T-helper 2 cell treated with Interferon-gamma antibody and Interleukin-4, amounts not matched to agents 5 μg/mL and 100 μg/mL, for 36 hours (primary cell): ENCODE data around the gene LAMC2.

Source experiments
- DNase-seq: peaks from one replicate; pipeline ENCODE4 v3.0.0; 2021; ENCODE audit warnings: low spot score
- H3K27ac Mint-ChIP-seq: one replicate; pipeline ENCODE4 v1.8.0; 2021; ENCODE audit warnings: mild to moderate bottlenecking, mixed read lengths
- H3K27me3 Mint-ChIP-seq: one replicate; pipeline ENCODE4 v1.8.0; 2021; ENCODE audit warnings: low read depth, mixed read lengths
- H3K36me3 Mint-ChIP-seq: one replicate; pipeline ENCODE4 v1.8.0; 2021; ENCODE audit warnings: low read depth, mixed read lengths
- H3K4me1 Mint-ChIP-seq: one replicate; pipeline ENCODE4 v1.8.0; 2021; ENCODE audit warnings: low read depth, mixed read lengths
- H3K4me3 Mint-ChIP-seq: one replicate; pipeline ENCODE4 v1.8.0; 2022; ENCODE audit warnings: mild to moderate bottlenecking, moderate library complexity, mixed read lengths
- H3K9me3 Mint-ChIP-seq: one replicate; pipeline ENCODE4 v1.8.0; 2021; ENCODE audit warnings: mixed read lengths

LAMC2 gene

DNA sequence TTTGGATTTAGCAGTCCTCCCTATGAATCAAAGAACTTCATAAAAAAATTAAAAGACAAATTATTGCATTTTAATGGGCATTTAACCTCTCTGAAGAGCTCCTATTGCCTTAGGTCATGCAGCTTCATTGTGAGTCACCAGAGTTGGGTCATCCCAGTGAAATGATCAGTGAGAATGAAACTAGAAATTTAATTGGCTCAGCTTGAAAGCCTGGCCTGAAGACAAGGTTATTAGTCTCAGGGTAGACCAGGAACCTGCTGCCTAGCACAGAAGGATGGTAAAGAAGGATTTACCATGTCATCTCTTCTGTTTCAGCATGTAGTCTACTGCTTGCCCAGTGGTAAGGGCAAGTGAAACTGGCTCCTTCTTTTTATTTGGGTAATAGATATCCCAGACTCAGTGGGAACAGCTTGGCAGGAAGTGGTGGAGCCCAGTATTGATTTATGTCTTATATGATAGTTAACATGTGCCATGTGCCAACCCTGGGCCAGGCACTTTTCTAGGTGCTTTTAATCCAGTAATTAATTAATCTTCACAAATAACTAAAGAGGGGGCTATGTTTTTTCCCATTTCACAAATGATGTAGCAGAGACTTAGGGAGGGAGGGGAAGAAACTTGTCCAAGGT is 23.6 kb downstream of the LAMC2 start:
- DNase-seq, result no peak
- no peaks in the 10 kb centered on the region for H3K9me3 Mint-ChIP-seq
- peaks cover 26% of the 10 kb centered on the region for H3K27me3 Mint-ChIP-seq
- H3K4me1 Mint-ChIP-seq, result no peaks in the 10 kb centered on the region
- H3K27ac Mint-ChIP-seq, result no peak overlapping the region
- no peak overlapping the region for H3K4me3 Mint-ChIP-seq
- no peaks in the 10 kb centered on the region for H3K36me3 Mint-ChIP-seq

DNA sequence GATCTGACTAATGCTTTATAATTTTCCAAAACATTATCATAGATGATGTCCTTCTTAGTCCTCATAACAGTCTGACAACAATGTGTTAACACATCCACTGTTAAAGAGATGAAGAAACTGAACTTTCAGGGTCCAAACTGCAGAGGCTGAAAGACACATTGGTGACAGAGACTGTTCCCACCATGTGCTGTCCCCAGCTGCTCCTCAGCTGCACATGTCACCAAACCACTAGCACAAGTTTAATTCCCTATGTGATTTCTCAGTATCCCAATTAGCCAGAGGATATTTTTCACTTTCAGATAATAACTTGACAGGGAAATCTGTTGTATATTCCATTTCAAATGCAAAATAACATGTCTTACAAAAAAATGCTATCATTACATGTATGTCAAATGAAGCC is 24.6 kb downstream of the LAMC2 start:
- Mint-ChIP-seq H3K27ac (no peak overlapping the region), H3K27me3 (peaks cover 23% of the 10 kb centered on the region), H3K4me1 (no peaks in the 10 kb centered on the region), H3K4me3 (no peak overlapping the region), H3K9me3 (no peaks in the 10 kb centered on the region), H3K36me3 (no peaks in the 10 kb centered on the region)
- DNase-seq, result no peak

DNA sequence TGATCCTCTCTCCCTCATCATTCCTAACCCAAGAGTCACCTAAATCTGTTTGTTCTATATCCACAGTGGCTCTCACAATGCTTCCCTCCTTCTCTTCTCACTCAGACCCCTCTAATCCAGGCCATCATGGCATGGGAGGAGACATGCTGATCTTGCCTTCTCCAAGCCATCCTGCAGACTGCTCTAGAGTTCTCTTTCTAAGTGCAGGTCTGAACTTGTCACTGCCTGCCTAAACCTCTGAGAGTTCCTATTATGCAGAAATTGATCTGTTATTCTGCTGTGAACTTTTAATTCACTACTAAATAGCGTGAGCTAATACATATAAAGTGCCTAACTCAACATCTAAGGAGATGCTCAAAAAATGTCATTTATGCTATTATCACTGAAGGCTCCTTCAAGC is 26.8 kb downstream of the LAMC2 start:
- H3K4me3 Mint-ChIP-seq, result no peak overlapping the region
- no peak for DNase-seq
- H3K27me3 Mint-ChIP-seq, result peaks cover 22% of the 10 kb centered on the region
- H3K27ac Mint-ChIP-seq, result no peak overlapping the region
- no peaks in the 10 kb centered on the region for H3K4me1 Mint-ChIP-seq
- H3K36me3 Mint-ChIP-seq, result no peaks in the 10 kb centered on the region
- no peaks in the 10 kb centered on the region for H3K9me3 Mint-ChIP-seq

DNA sequence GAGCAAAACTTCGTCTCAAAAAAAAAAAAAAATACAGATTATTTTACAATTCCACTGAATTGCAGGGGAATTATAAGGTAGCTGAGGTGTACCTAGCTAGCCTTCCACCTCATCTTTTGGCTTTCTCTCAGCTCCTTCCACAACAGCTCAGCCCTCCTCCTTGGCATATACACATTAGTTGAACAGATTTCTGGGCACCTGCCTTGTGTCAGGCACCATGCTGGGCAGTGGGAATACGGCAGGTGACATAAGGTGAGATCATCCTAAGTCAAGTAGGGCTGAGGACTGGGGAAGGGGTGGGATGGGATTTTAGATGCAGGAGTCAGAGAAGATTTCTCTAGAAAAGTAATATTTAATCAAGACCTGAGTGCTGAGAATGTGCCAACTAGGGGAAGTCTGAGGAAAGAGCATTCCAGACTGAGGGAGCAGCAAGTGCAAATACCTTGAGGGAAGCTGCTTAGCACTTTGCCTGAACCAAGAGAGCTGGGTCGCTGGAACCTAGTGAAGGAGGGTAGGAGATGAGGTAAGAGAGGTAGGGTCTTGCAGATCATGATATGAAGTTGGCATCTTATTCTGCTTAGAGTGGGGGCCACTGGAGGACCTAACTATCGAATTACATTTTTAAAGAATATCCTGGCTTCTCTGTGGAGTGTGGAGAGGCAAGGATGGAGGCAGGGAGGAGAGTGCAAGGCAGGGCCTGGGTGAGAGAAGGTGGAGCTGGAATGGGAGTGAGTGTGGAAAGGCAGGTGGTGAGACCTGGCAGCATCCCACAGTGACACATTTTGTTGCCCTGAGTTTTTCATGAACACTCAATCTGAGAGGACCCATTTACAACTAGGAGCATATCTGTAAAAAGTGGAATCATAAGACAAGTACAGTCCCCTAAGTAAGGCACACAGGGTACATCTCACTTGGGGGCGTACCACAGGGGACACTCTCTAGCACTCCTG is 28.2 kb downstream of the LAMC2 start:
- Mint-ChIP-seq H3K27ac (no peak overlapping the region), H3K4me1 (no peaks in the 10 kb centered on the region), H3K27me3 (peaks cover 21% of the 10 kb centered on the region), H3K4me3 (no peak overlapping the region), H3K9me3 (no peaks in the 10 kb centered on the region), H3K36me3 (no peaks in the 10 kb centered on the region)
- DNase-seq, result no peak

DNA sequence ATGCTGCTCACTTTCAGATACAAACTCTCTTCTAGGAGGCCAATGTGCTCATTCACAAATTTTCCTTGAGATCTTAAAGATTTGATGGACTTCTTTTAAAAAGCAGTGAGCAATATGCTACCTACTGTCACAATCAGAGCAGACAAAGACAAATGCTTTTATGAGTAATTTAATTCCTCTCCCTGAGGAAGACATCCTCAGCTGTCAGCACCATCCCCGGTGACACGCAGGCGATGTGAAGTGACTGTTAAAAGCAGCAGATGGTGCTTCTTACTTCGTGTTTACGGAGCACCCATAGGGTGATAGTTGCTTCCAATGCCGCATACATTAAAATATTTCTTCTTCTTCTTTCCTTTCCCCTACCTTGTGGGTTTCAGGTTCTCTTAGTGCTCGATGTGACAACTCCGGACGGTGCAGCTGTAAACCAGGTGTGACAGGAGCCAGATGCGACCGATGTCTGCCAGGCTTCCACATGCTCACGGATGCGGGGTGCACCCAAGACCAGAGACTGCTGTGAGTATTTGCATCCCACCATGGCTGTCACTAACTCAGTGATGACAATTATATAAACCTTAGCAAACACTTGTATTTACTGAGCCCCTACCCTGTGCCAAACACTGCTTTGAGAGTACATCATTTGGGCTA is 29.1 kb downstream of the LAMC2 start:
- Mint-ChIP-seq H3K4me1 (no peaks in the 10 kb centered on the region), H3K27me3 (peaks cover 21% of the 10 kb centered on the region), H3K9me3 (no peaks in the 10 kb centered on the region), H3K27ac (no peak overlapping the region), H3K36me3 (no peaks in the 10 kb centered on the region), H3K4me3 (no peak overlapping the region)
- no peak for DNase-seq

DNA sequence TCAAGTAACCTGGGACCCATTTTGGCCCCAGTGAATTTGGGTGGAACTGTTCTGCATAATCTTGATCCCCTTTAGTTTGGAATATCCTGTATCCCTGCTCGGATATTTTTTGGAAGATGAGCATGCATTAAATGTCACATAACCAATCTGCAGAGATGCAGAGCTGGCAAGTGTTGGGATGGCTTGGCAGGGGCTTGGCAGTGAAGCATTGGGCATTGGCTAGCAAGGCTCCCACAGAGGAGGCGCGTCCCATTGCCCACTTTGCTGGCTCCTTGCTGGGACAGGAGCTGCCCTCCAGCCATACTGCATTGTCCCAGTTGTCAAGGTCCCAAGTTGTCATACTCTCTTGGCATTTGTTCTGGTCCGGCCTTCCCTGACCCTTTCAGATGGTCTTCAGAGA is 29.9 kb downstream of the LAMC2 start:
- DNase-seq, result no peak
- Mint-ChIP-seq H3K36me3 (no peaks in the 10 kb centered on the region), H3K27ac (no peak overlapping the region), H3K9me3 (no peaks in the 10 kb centered on the region), H3K4me1 (no peaks in the 10 kb centered on the region), H3K4me3 (no peak overlapping the region), H3K27me3 (peaks cover 19% of the 10 kb centered on the region)

DNA sequence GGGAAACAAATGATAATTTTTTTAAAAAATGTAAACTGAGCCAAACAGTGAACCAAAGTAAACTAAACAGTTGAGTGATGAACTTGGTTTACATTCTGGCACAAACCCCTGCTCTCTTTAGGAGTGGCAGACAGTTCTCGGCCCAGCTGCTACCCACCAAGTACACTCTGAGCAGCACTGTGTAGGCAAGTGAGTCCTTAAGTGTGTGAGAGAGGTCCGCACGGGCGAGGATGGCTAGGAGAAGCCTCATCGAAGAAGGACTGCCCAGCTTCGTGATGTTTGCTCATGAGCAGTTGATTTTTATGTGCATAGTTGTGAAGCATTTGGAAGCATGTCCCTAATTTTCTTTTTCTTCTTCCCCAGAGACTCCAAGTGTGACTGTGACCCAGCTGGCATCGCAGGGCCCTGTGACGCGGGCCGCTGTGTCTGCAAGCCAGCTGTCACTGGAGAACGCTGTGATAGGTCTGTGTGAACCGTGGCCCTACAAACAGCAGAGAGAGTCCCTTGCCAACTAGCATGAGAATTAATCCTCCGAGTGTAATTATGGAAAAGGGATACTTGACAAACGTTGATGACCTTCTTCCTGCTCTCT is 32.1 kb downstream of the LAMC2 start:
- no peak for DNase-seq
- Mint-ChIP-seq H3K27me3 (peaks cover 9% of the 10 kb centered on the region), H3K9me3 (no peaks in the 10 kb centered on the region), H3K27ac (no peak overlapping the region), H3K4me1 (no peaks in the 10 kb centered on the region), H3K36me3 (no peaks in the 10 kb centered on the region), H3K4me3 (no peak overlapping the region)

DNA sequence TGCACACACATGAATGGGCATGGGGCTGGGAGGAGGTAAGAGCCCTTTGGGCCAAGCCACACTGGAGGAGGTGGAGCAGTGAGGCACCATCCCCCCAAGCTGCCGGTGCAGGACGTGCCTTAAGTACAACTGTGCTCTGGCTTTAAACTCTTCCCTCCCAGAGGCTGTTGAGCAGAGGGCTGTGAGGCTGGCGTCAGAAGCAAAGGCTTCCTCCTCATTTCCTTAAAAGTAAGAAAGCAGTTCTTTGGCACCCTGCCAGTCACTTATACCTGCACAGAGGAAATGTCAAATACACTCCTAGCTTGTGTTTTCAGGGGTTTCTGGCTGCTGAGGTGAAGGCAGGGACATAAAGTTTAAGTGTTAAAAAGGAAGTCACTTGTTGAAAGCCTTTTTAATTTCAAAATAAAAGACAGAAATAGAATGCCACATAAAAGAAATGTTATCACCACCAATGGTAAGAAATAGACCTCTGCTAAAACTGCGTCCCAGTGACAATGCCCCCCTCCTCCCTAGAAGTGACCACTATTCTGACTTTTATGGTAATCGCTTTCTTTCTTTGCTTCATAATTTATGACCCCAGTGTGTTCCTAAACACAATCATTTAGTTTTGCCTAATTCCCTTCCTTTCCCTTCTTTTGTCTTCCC is 33.0 kb downstream of the LAMC2 start:
- Mint-ChIP-seq H3K4me1 (no peaks in the 10 kb centered on the region), H3K36me3 (no peaks in the 10 kb centered on the region), H3K9me3 (no peaks in the 10 kb centered on the region), H3K27me3 (peaks cover 7% of the 10 kb centered on the region), H3K4me3 (no peak overlapping the region), H3K27ac (no peak overlapping the region)
- no peak for DNase-seq

DNA sequence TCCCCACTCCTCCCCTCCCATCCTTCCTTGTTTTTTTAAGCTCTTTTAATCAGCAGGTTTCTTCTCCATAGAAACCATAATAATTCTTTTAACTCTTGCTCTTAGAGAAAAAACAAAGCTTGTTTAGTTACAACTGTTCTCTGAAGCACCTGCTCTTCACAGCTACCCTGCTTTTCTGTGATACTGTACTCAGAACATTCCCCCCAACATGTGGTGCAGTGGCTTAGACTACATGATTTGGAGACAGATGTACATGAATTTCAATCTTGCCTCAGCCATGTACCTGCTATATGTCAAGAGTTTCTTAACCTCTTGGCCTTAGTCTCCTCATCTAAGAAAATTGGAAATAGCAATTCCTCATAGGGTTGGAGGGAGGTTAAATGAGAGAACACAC is 33.5 kb downstream of the LAMC2 start:
- H3K4me3 Mint-ChIP-seq, result no peak overlapping the region
- no peaks in the 10 kb centered on the region for H3K9me3 Mint-ChIP-seq
- no peaks in the 10 kb centered on the region for H3K36me3 Mint-ChIP-seq
- no peak for DNase-seq
- H3K4me1 Mint-ChIP-seq, result no peaks in the 10 kb centered on the region
- peaks cover 2% of the 10 kb centered on the region for H3K27me3 Mint-ChIP-seq
- H3K27ac Mint-ChIP-seq, result no peak overlapping the region

DNA sequence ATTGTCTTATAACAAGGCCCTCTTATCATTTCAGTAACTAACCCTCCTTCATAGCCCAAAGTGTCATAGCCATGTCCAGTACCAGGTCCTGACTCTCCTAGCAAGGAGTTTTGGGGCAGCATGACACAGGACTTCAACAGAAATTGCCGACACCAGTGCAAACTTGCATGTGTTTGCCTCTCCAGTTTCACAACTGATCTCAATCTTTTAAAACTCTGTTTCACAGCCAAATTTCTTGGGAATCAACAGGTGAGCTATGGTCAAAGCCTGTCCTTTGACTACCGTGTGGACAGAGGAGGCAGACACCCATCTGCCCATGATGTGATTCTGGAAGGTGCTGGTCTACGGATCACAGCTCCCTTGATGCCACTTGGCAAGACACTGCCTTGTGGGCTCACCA is 36.8 kb downstream of the LAMC2 start:
- Mint-ChIP-seq H3K9me3 (no peaks in the 10 kb centered on the region), H3K36me3 (no peaks in the 10 kb centered on the region), H3K27ac (no peak overlapping the region), H3K4me1 (peaks cover 5% of the 10 kb centered on the region), H3K4me3 (no peak overlapping the region), H3K27me3 (peaks cover 2% of the 10 kb centered on the region)
- DNase-seq, result no peak

DNA sequence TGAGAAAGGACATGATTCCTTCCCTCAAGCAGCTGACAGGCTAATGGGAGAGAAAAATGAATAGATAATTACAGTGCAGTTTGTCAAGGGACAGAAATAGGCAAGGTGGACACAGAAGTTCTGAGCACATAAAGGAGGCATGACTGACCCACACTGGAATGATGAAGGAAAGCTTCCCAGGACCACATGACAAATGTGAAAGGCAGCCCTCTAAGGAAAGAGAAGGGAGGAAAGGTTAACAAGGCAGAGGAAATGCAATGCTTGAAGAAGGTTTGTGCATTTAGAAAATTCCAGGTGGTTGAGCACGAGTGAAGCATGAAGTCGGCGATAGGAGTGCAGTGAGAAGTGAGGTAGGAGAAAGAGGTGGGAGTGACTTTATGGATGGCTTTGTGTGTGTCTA is 37.4 kb downstream of the LAMC2 start:
- no peaks in the 10 kb centered on the region for H3K9me3 Mint-ChIP-seq
- H3K36me3 Mint-ChIP-seq, result no peaks in the 10 kb centered on the region
- no peak overlapping the region for H3K27ac Mint-ChIP-seq
- H3K4me1 Mint-ChIP-seq, result peaks cover 5% of the 10 kb centered on the region
- no peak for DNase-seq
- peaks cover 2% of the 10 kb centered on the region for H3K27me3 Mint-ChIP-seq
- no peak overlapping the region for H3K4me3 Mint-ChIP-seq

DNA sequence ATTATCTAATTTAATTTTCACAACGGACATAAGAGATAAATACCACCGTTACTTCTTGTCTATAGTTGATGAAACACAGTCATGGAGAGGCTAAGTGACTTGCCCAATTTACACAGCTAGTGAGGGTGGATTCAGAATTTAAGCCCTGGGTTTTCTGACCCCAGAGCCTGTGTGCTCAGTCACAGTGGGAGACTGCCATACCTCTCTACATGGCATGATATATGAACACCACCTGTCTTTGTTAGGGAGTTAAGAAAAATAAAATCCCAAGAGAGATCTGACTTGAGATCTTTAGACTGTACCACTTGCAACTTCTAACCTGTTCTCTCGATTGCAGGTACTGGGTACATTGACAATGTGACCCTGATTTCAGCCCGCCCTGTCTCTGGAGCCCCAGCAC is 40.3 kb downstream of the LAMC2 start:
- DNase-seq, result no peak

DNA sequence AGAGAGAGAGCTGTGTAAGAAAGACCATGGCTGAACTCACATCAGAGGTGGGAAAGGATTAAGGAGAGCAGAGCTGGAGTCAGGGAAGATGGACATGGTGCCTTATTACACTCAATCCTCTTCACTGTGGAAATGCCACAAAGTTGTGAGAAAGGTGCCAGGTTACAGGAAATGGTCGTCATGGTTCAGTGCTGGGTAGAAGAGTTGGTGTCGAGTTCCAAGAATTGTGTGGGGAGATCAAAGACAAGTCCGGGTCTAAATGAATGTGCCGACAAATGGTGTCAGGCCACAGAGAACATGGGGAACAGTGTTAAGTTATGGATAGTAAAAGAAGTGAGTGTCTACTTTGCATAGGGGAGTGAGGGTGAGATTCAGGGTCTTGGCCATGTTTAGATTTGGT is 40.9 kb downstream of the LAMC2 start:
- DNase-seq, result no peak
- Mint-ChIP-seq H3K36me3 (no peaks in the 10 kb centered on the region), H3K27ac (no peak overlapping the region), H3K9me3 (no peaks in the 10 kb centered on the region), H3K27me3 (peaks cover 2% of the 10 kb centered on the region), H3K4me3 (no peak overlapping the region), H3K4me1 (peaks cover 5% of the 10 kb centered on the region)

More for the DNA sequence above, 40.3 kb downstream of the LAMC2 start:
- peaks cover 2% of the 10 kb centered on the region for H3K27me3 Mint-ChIP-seq
- no peak overlapping the region for H3K4me3 Mint-ChIP-seq
- H3K9me3 Mint-ChIP-seq, result no peaks in the 10 kb centered on the region
- no peaks in the 10 kb centered on the region for H3K36me3 Mint-ChIP-seq
- H3K4me1 Mint-ChIP-seq, result peaks cover 5% of the 10 kb centered on the region
- H3K27ac Mint-ChIP-seq, result no peak overlapping the region
